GM12801 (cell line): ENCODE data around the gene IL1RL1.

Experiments used
- CTCF ChIP-seq: IDR thresholded peaks from one replicate; pipeline ENCODE4 v1.5.1; 2011; ENCODE audit warnings: control low read depth; ENCODE audit not compliant: insufficient read length; ENCODE audit errors: extremely low read depth

IL1RL1 gene

GRCh38 chr2:102271844-102272243 lies 39.5 kb upstream of the IL1RL1 start:
- TF ChIP-seq CTCF = no peak

GRCh38 chr2:102273619-102274211 lies 37.6 kb upstream of the IL1RL1 start:
- no peak for TF ChIP-seq CTCF

GRCh38 chr2:102276549-102277201 lies 34.7 kb upstream of the IL1RL1 start:
- no peak for TF ChIP-seq CTCF

GRCh38 chr2:102277202-102277700 lies 34.1 kb upstream of the IL1RL1 start:
- TF ChIP-seq CTCF = no peak

- no peak for TF ChIP-seq CTCF
Measured at GRCh38 chr2:102278720-102279390, 32.5 kb upstream of the IL1RL1 start.

- TF ChIP-seq CTCF = no peak
Measured at GRCh38 chr2:102279391-102279735, 32.0 kb upstream of the IL1RL1 start.

GRCh38 chr2:102282678-102283091 lies 28.7 kb upstream of the IL1RL1 start:
- TF ChIP-seq CTCF = no peak
